Esophagus (tissue), 2 donors: ENCODE data around the gene ZNF747. TPM values are rescaled to one million over a fixed set of nuclear protein-coding genes. Genes with fewer than 3 reads are reported as not detected.
"Not testable (repeated sequence)": the region's sequence is repeated elsewhere in the genome, so short reads cannot be mapped to it uniquely, and the experiment has no call there.

Experiments used
- H3K27ac ChIP-seq, 2 donors: one replicate each; pipeline ENCODE4 v1.5.1; 2013; ENCODE audit warnings: low read depth in 2 of 2, mild to moderate bottlenecking in 2 of 2, inconsistent platforms in 1 of 2, low read length in 1 of 2, moderate library complexity in 1 of 2
- H3K27me3 ChIP-seq, 2 donors: one replicate each; pipeline ENCODE4 v1.6.1; 2013; ENCODE audit warnings: low read length in 2 of 2, control low read depth in 1 of 2, mild to moderate bottlenecking in 1 of 2; ENCODE audit not compliant: insufficient read depth in 2 of 2, control insufficient read depth in 1 of 2
- H3K36me3 ChIP-seq, 2 donors: one replicate each; pipeline ENCODE4 v1.6.1; 2013; ENCODE audit warnings: low read length in 1 of 2; ENCODE audit not compliant: control insufficient read depth in 2 of 2, insufficient read depth in 2 of 2
- H3K4me1 ChIP-seq, 2 donors: one replicate each; pipeline ENCODE4 v1.6.1; 2013; ENCODE audit warnings: low read length in 1 of 2; ENCODE audit not compliant: control insufficient read depth in 2 of 2, insufficient read depth in 2 of 2
- H3K4me3 ChIP-seq, 2 donors: one replicate each; pipeline ENCODE4 v1.5.1; 2013; ENCODE audit warnings: low read length in 2 of 2, mild to moderate bottlenecking in 2 of 2, low read depth in 1 of 2, moderate library complexity in 1 of 2
- H3K9me3 ChIP-seq, 2 donors: one replicate each; pipeline ENCODE4 v1.6.1; 2013; ENCODE audit warnings: mild to moderate bottlenecking in 2 of 2, low read depth in 1 of 2, low read length in 1 of 2, moderate library complexity in 1 of 2; ENCODE audit not compliant: control insufficient read depth in 2 of 2, insufficient read depth in 1 of 2
- WGBS, 2 donors: extraction: QIAGEN DNeasy Blood & Tissue Kit; methylation state at CpG; one replicate each; pipeline ENCODE4 v1.1.7; 2013; 5-methylcytosine and 5-hydroxymethylcytosine counted together
- polyA plus RNA-seq, 2 donors: library from polyadenylated mRNA; stranded (reverse); fragments of 200-250 nt; gene quantifications; one replicate each; pipeline ENCODE4 v1.2.3, GENCODE V29; 2013
- donor health status: healthy with polysubstance abuse.
- donor health status: Bipolar disorder and iron deficiency.

The ZNF747 gene
- polyA plus RNA-seq, 2 donors, result 4.4 to 4.5 TPM

- H3K27me3 ChIP-seq, result no peaks in the 10 kb centered on the region
- H3K27ac ChIP-seq, result no peak overlapping the region
- H3K4me3 ChIP-seq, result no peak overlapping the region
- H3K9me3 ChIP-seq, result no peaks in the 10 kb centered on the region
- WGBS, 2 donors, result 67 to 79% methylated on average over 8 of the region's 8 CpGs
- peaks cover 0 to under 1% of the 10 kb centered on the region in 2 donors for H3K36me3 ChIP-seq
- H3K4me1 ChIP-seq, result peaks cover 0 to 3% of the 10 kb centered on the region in 2 donors
Measured at GRCh38 chr16:30548416-30549253, 14.0 kb upstream of the ZNF747 start.

- WGBS, 2 donors, result 84 to 89% methylated on average over 8 of the region's 8 CpGs
- Histone ChIP-seq H3K4me1 (no peaks in the 10 kb centered on the region), H3K27me3 (no peaks in the 10 kb centered on the region)
Measured at GRCh38 chr16:30546115-30546514, 11.5 kb upstream of the ZNF747 start.

GRCh38 chr16:30543067-30543466 lies 8.4 kb upstream of the ZNF747 start:
- H3K27ac ChIP-seq, result no peak overlapping the region
- 83 to 85% methylated on average over 5 of the region's 5 CpGs for WGBS, 2 donors
- H3K9me3 ChIP-seq, result no peaks in the 10 kb centered on the region
- no peaks in the 10 kb centered on the region for H3K4me1 ChIP-seq
- H3K36me3 ChIP-seq, result no peaks in the 10 kb centered on the region
- H3K27me3 ChIP-seq, result no peaks in the 10 kb centered on the region
- no peak overlapping the region for H3K4me3 ChIP-seq

More at GRCh38 chr16:30546115-30546514, 11.5 kb upstream of the ZNF747 start:
- Histone ChIP-seq H3K4me3 (no peak overlapping the region), H3K36me3 (no peaks in the 10 kb centered on the region), H3K9me3 (no peaks in the 10 kb centered on the region), H3K27ac (no peak overlapping the region)

- H3K27ac ChIP-seq, result no peak overlapping the region
Measured at GRCh38 chr16:30541502-30542329, 7.1 kb upstream of the ZNF747 start.

GRCh38 chr16:30540916-30541464 lies 6.3 kb upstream of the ZNF747 start:
- not testable (repeated sequence) for H3K36me3 ChIP-seq, H3K4me1 ChIP-seq, H3K4me3 ChIP-seq, H3K27ac ChIP-seq, H3K9me3 ChIP-seq, H3K27me3 ChIP-seq
- WGBS, 2 donors, result 61 to 82% methylated on average over 9 of the region's 9 CpGs

More at GRCh38 chr16:30541502-30542329, 7.1 kb upstream of the ZNF747 start:
- Histone ChIP-seq H3K9me3 (no peaks in the 10 kb centered on the region), H3K4me3 (no peak overlapping the region), H3K36me3 (no peaks in the 10 kb centered on the region), H3K4me1 (no peaks in the 10 kb centered on the region), H3K27me3 (no peaks in the 10 kb centered on the region)
- 59 to 75% methylated on average over 10 of the region's 10 CpGs for WGBS, 2 donors

GRCh38 chr16:30539986-30540526 lies 5.4 kb upstream of the ZNF747 start:
- H3K27ac ChIP-seq, H3K36me3 ChIP-seq, H3K4me1 ChIP-seq, H3K4me3 ChIP-seq, H3K9me3 ChIP-seq, H3K27me3 ChIP-seq: not testable (repeated sequence)
- 85 to 88% methylated on average over 13 of the region's 13 CpGs for WGBS, 2 donors

GRCh38 chr16:30539000-30539964 lies 4.6 kb upstream of the ZNF747 start:
- Histone ChIP-seq H3K4me1 (no peaks in the 10 kb centered on the region), H3K4me3 (no peak overlapping the region), H3K27me3 (no peaks in the 10 kb centered on the region), H3K36me3 (no peaks in the 10 kb centered on the region), H3K9me3 (no peaks in the 10 kb centered on the region), H3K27ac (no peak overlapping the region)
- 75 to 87% methylated on average over 8 of the region's 8 CpGs for WGBS, 2 donors

- not testable (repeated sequence) for H3K4me3 ChIP-seq, H3K27me3 ChIP-seq, H3K9me3 ChIP-seq, H3K36me3 ChIP-seq, H3K27ac ChIP-seq, H3K4me1 ChIP-seq
- WGBS, 2 donors, result 90 to 93% methylated on average over 13 of the region's 13 CpGs
Measured at GRCh38 chr16:30536391-30537024, 1.9 kb upstream of the ZNF747 start.
